HepG2 (cell line): ENCODE data around the gene DAG1. TPM values are rescaled to one million over a fixed set of nuclear protein-coding genes. Genes with fewer than 3 reads are reported as not detected.

Experiments used
- CHD4 ChIP-seq: fragments of 200-600 bp; sonication (generic); IDR thresholded peaks from 2 replicates; pipeline ENCODE4 v1.7.0; 2017; ENCODE audit warnings: mild to moderate bottlenecking, low read length, borderline replicate concordance
- FIP1L1 ChIP-seq: fragments of 200-400 bp; formaldehyde crosslinking; IDR thresholded peaks from 2 replicates; pipeline ENCODE4 v1.6.1; 2018; ENCODE audit warnings: low read depth, mild to moderate bottlenecking, low read length, moderate library complexity, borderline replicate concordance; ENCODE audit not compliant: insufficient read depth
- FOXK1 ChIP-seq: sonication (generic); formaldehyde crosslinking; IDR thresholded peaks from 2 replicates; pipeline ENCODE4 v1.4.0; 2020; ENCODE audit warnings: low read depth, missing genetic modification reagents, borderline replicate concordance
- HMG20A ChIP-seq: IDR thresholded peaks from 2 replicates; pipeline ENCODE4 v1.6.1; 2016; ENCODE audit warnings: borderline replicate concordance
- HOXA3 ChIP-seq: sonication (generic); formaldehyde crosslinking; IDR thresholded peaks from 2 replicates; pipeline ENCODE4 v1.5.0; 2020; ENCODE audit warnings: missing genetic modification reagents
- JUNB ChIP-seq: sonication (generic); formaldehyde crosslinking; IDR thresholded peaks from 2 replicates; pipeline ENCODE4 v1.8.0; 2022; ENCODE audit warnings: missing genetic modification reagents, mild to moderate bottlenecking, borderline replicate concordance
- KIAA2018 ChIP-seq: sonication (generic); formaldehyde crosslinking; IDR thresholded peaks from 2 replicates; pipeline ENCODE4 v1.5.0; 2020; ENCODE audit warnings: mild to moderate bottlenecking, missing genetic modification reagents, borderline replicate concordance
- SRSF1 ChIP-seq: fragments of 200-400 bp; formaldehyde crosslinking; optimal IDR thresholded peaks from 2 replicates; pipeline ENCODE3; 2017; ENCODE audit warnings: mild to moderate bottlenecking, low read depth, low read length, moderate library complexity
- THAP11 ChIP-seq: IDR thresholded peaks from 2 replicates; pipeline ENCODE4 v1.6.1; 2016; ENCODE audit warnings: missing biosample characterization, missing genetic modification reagents
- TRIM22 ChIP-seq: fragments of 450-650 bp; IDR thresholded peaks from 2 replicates; pipeline ENCODE4 v1.6.1; 2017
- ZBTB1 ChIP-seq: sonication (generic); formaldehyde crosslinking; IDR thresholded peaks from 2 replicates; pipeline ENCODE4 v1.4.0; 2020; ENCODE audit warnings: missing genetic modification reagents, borderline replicate concordance
- ZBTB26 ChIP-seq: IDR thresholded peaks from 2 replicates; pipeline ENCODE4 v1.6.1; 2016; ENCODE audit warnings: missing compliant biosample characterization, missing genetic modification reagents, borderline replicate concordance
- ZFP1 ChIP-seq: IDR thresholded peaks from 2 replicates; pipeline ENCODE4 v1.6.1; 2016
- ZNF121 ChIP-seq: sonication (generic); formaldehyde crosslinking; IDR thresholded peaks from 2 replicates; pipeline ENCODE4 v1.5.0; 2020; ENCODE audit warnings: mild to moderate bottlenecking, missing genetic modification reagents
- ZNF260 ChIP-seq: sonication (generic); formaldehyde crosslinking; IDR thresholded peaks from 2 replicates; pipeline ENCODE4 v1.4.0; 2020; ENCODE audit warnings: missing genetic modification reagents, low read depth, mild to moderate bottlenecking, borderline replicate concordance
- ZNF567 ChIP-seq: sonication (generic); formaldehyde crosslinking; IDR thresholded peaks from 2 replicates; pipeline ENCODE4 v1.8.1; 2023; ENCODE audit warnings: mild to moderate bottlenecking, missing genetic modification reagents, borderline replicate concordance
- ZNF580 ChIP-seq: IDR thresholded peaks from 2 replicates; pipeline ENCODE4 v1.6.1; 2016; ENCODE audit warnings: low read depth, borderline replicate concordance
- ZNF724P ChIP-seq: sonication (generic); formaldehyde crosslinking; IDR thresholded peaks from 2 replicates; pipeline ENCODE4 v1.8.0; 2022; ENCODE audit warnings: missing genetic modification reagents, borderline replicate concordance
- polyA plus RNA-seq, 8 experiments: library from polyadenylated mRNA; depleted of rRNA in 3 of 8; stranded (reverse) in 7 of 8; unstranded in 1 of 8; fragments of >200 nt; fragmentation: Illumina TruSeq in 4 of 8; extraction: Trizol in 4 of 8; gene quantifications; 2 replicates each; pipeline versions ENCODE4 v1.2.1 to v1.2.3, GENCODE V29; 2011 to 2016; ENCODE audit warnings: low read depth in 4 of 8, missing spikeins in 1 of 8, mixed read lengths in 1 of 8; ENCODE audit not compliant: insufficient read depth in 1 of 8
- total RNA-seq, 5 experiments: library from RNA; depleted of rRNA; stranded (reverse); fragments of >200 nt; fragmentation: Illumina TruSeq; extraction: Trizol; gene quantifications; 2 replicates each; pipeline ENCODE4 v1.2.3, GENCODE V29; 2016; ENCODE audit warnings: low read depth in 1 of 5

DAG1 gene
- total and polyA plus RNA-seq, 2 of the 13 experiments (the other 11 are each of a cell fraction or from before 2014, with no cell fraction given): 47.3 to 50.4 TPM

GRCh38 chr3:49454458-49454857 is 15.6 kb upstream of the DAG1 start (continued):
- TF ChIP-seq KIAA2018 (CRISPR knock-in tag) (no peak), ZBTB1 (no peak), HMG20A (CRISPR knock-in tag) (no peak), ZFP1 (no peak), THAP11 (CRISPR knock-in tag) (peak; percentile 31; the same call in 1 of the 2 replicates), CHD4 (no peak), ZNF260 (CRISPR knock-in tag) (no peak), JUNB (CRISPR knock-in tag) (no peak), ZNF724P (CRISPR knock-in tag) (no peak), FIP1L1 (no peak), HOXA3 (0 out of 2 replicates have a peak, but pooled peaks have one; percentile 25), TRIM22 (no peak), ZNF567 (CRISPR knock-in tag) (no peak), FOXK1 (CRISPR knock-in tag) (no peak), ZBTB26 (no peak), ZNF580 (CRISPR knock-in tag) (0 out of 2 replicates have a peak, but pooled peaks have one; percentile 53), SRSF1 (no peak), ZNF121 (CRISPR knock-in tag) (0 out of 2 replicates have a peak, but pooled peaks have one; percentile 40)
